Bladder microvascular endothelial cell (primary cell): Measurements from ENCODE around the gene ABCA12. TPM values are rescaled to one million over a fixed set of nuclear protein-coding genes. Genes with fewer than 3 reads are reported as not detected.

Experiments used
- total RNA-seq: library from RNA; depleted of rRNA; stranded (reverse); fragments of >200 nt; gene quantifications from 2 replicates; pipeline ENCODE4 v1.2.3, GENCODE V29; 2014

ABCA12 gene, protein sequence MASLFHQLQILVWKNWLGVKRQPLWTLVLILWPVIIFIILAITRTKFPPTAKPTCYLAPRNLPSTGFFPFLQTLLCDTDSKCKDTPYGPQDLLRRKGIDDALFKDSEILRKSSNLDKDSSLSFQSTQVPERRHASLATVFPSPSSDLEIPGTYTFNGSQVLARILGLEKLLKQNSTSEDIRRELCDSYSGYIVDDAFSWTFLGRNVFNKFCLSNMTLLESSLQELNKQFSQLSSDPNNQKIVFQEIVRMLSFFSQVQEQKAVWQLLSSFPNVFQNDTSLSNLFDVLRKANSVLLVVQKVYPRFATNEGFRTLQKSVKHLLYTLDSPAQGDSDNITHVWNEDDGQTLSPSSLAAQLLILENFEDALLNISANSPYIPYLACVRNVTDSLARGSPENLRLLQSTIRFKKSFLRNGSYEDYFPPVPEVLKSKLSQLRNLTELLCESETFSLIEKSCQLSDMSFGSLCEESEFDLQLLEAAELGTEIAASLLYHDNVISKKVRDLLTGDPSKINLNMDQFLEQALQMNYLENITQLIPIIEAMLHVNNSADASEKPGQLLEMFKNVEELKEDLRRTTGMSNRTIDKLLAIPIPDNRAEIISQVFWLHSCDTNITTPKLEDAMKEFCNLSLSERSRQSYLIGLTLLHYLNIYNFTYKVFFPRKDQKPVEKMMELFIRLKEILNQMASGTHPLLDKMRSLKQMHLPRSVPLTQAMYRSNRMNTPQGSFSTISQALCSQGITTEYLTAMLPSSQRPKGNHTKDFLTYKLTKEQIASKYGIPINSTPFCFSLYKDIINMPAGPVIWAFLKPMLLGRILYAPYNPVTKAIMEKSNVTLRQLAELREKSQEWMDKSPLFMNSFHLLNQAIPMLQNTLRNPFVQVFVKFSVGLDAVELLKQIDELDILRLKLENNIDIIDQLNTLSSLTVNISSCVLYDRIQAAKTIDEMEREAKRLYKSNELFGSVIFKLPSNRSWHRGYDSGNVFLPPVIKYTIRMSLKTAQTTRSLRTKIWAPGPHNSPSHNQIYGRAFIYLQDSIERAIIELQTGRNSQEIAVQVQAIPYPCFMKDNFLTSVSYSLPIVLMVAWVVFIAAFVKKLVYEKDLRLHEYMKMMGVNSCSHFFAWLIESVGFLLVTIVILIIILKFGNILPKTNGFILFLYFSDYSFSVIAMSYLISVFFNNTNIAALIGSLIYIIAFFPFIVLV (N-terminal part only)
- under 0.01 TPM in 1 of 2 replicates, not detected in the other for total RNA-seq

DNA sequence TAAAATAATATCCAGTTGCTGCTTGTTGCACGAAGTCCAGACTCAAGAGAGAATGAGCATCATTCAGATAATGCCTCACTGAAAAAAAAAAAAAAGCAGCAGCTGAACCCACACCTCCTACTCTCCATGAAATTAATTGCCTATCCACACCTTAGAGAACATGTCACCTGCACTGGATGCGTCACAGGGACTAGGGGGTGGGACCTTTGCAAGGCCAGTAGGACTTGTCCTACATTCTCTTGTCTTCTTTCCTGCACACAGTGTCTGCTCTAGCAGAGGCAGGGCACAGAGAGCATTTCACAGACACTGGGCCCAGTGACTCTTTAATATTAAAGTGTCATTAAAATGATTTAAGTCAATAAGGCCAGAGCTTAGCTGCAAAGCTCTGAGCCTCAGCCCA lies at the start of gene ABCA12:
TSS of gene ABCA12 (minus strand) at position 148 of the 400 bp plus-strand sequence. CDS start 418 bp downstream, outside the sequence.

Other genes starting within 250 kb of the ABCA12 start
- 9.9 and 35.7 TPM in 2 replicates for gene ATIC, start 173.4 kb upstream of the ABCA12 start, total RNA-seq